GM12878 (cell line): ENCODE data around the gene MGST3. TPM values are rescaled to one million over a fixed set of nuclear protein-coding genes. Genes with fewer than 3 reads are reported as not detected.

Source experiments
- ATAC-seq: fragments of 200-7000 bp; cut with Tn5 transposase; 3 replicates; pipeline ENCODE4 v1.9.1; 2020; ENCODE audit warnings: mild to moderate bottlenecking, moderate library complexity
- BruUV-seq: library from RNA; stranded (reverse); fragments of 400-500 nt; replicated peaks from 2 replicates; lab custom pipeline; 2021; lab: Mats Ljungman, UMichigan
- CTCF ChIA-PET: fragments of 300-600 bp; sonication (Branson Sonifier 250); formaldehyde crosslinking; extraction: SDS; loops from one replicate; lab custom pipeline; 2021; ENCODE audit warnings: inconsistent platforms; lab: Yijun Ruan, JAX
- POLR2A ChIA-PET: fragments of 350-600 bp; formaldehyde crosslinking; extraction: SDS; loops from one replicate; lab custom pipeline; 2021; ENCODE audit warnings: inconsistent platforms; lab: Charles Lee
- RAD21 ChIA-PET: fragments of 300-600 bp; sonication (Branson Sonifier 250); formaldehyde crosslinking; loops from one replicate; lab custom pipeline; 2023; ENCODE audit warnings: antibody characterized with exemption; ENCODE audit not compliant: unreplicated experiment; lab: Charles Lee
- SMC1A ChIA-PET: fragments of 300-600 bp; sonication (Branson Sonifier 250); formaldehyde crosslinking; loops from one replicate; lab custom pipeline; 2023; ENCODE audit not compliant: unreplicated experiment, uncharacterized antibody; lab: Charles Lee
- DNase-seq: peaks from one replicate; pipeline ENCODE4 v3.0.0-alpha.2; 2011; ENCODE audit warnings: low read depth, low spot score
- FAIRE-seq: peaks from 3 replicates; lab custom pipeline; 2011; peaks lifted over from hg19 to GRCh38; lab: Jason Lieb, UNC
- H2AFZ ChIP-seq: 2 replicates; pipeline ENCODE4 v1.6.0; 2011; ENCODE audit warnings: low read depth, low read length, control low read depth; ENCODE audit not compliant: control insufficient read depth
- H3K27ac ChIP-seq: 2 replicates; pipeline ENCODE4 v1.5.1; 2011; ENCODE audit warnings: control low read depth; ENCODE audit not compliant: control insufficient read depth, insufficient read depth
- H3K27me3 ChIP-seq, 2 experiments: replicated peaks in 1 of 2; 2 replicates each; pipeline versions ENCODE4 v1.6.0 to v1.6.1; 2011; ENCODE audit warnings: low read length in 1 of 2; ENCODE audit not compliant: control insufficient read depth in 2 of 2, insufficient read depth in 2 of 2
- H3K36me3 ChIP-seq, 2 experiments: 2 replicates each; pipeline ENCODE4 v1.5.1; 2011; ENCODE audit warnings: low read length in 1 of 2; ENCODE audit not compliant: control insufficient read depth in 2 of 2, insufficient read depth in 2 of 2
- H3K4me1 ChIP-seq: 2 replicates; pipeline ENCODE4 v1.6.1; 2011; ENCODE audit warnings: mild to moderate bottlenecking, low read length, moderate library complexity, mixed read lengths; ENCODE audit not compliant: control insufficient read depth, insufficient read depth
- H3K4me2 ChIP-seq: 2 replicates; pipeline ENCODE4 v1.6.0; 2011; ENCODE audit warnings: control low read depth; ENCODE audit not compliant: control insufficient read depth, insufficient read depth
- H3K4me3 ChIP-seq: fragments of 200-600 bp; sonication (generic); 2 replicates; pipeline ENCODE4 v1.5.1; 2016
- H3K79me2 ChIP-seq: 2 replicates; pipeline ENCODE4 v1.6.0; 2011; ENCODE audit warnings: low read length; ENCODE audit not compliant: control insufficient read depth, insufficient read depth
- H3K9ac ChIP-seq: 2 replicates; pipeline ENCODE4 v1.8.0; 2011; ENCODE audit warnings: low read length, control low read depth, mixed read lengths; ENCODE audit not compliant: control insufficient read depth, insufficient read depth
- H3K9me3 ChIP-seq: replicated peaks from 3 replicates; pipeline ENCODE4 v1.5.1; 2011; ENCODE audit warnings: mild to moderate bottlenecking, low read length; ENCODE audit not compliant: control insufficient read depth, insufficient read depth
- H4K20me1 ChIP-seq: 2 replicates; pipeline ENCODE4 v1.6.0; 2011; ENCODE audit not compliant: control insufficient read depth, insufficient read depth
- CUX1 ChIP-seq: IDR thresholded peaks from 2 replicates; pipeline ENCODE4 v1.6.1; 2012; ENCODE audit warnings: improper control_type of control experiment, low read depth, low read length; ENCODE audit not compliant: insufficient replicate concordance
- DPF2 ChIP-seq: fragments of 450-650 bp; IDR thresholded peaks from 2 replicates; pipeline ENCODE4 v1.6.1; 2017; ENCODE audit warnings: mild to moderate bottlenecking
- NR2C1 ChIP-seq: fragments of 450-650 bp; IDR thresholded peaks from 2 replicates; pipeline ENCODE4 v1.6.1; 2017; ENCODE audit warnings: antibody characterized with exemption, mild to moderate bottlenecking, moderate library complexity
- PAX5 ChIP-seq: IDR thresholded peaks from 2 replicates; pipeline ENCODE4 v1.6.1; 2011; ENCODE audit warnings: low read depth, low read length, borderline replicate concordance
- SKIL ChIP-seq: fragments of 450-650 bp; IDR thresholded peaks from 2 replicates; pipeline ENCODE4 v1.6.1; 2017; ENCODE audit warnings: mild to moderate bottlenecking, low read depth, inconsistent platforms; ENCODE audit not compliant: poor library complexity, severe bottlenecking
- WGBS: methylation state at CpG from one replicate; pipeline ENCODE4 v1.1.6; 2016; ENCODE audit warnings: low lambda C conversion rate; ENCODE audit not compliant: insufficient replicate concordance, insufficient coverage; ENCODE audit errors: missing lambda C conversion rate; 5-methylcytosine and 5-hydroxymethylcytosine counted together
- in situ Hi-C: fragments of 300-500 bp; cut with MboI; formaldehyde crosslinking; loops from 9 replicates; pipeline ENCODE4 v1.14.3; 2018; ENCODE audit warnings: mixed read lengths
- intact Hi-C: fragments of 100-400 bp; cut with micrococcal nuclease; formaldehyde crosslinking; loops from one replicate; pipeline ENCODE4 v1.14.2; 2022; ENCODE audit not compliant: unreplicated experiment
- polyA plus RNA-seq, 11 experiments: library from polyadenylated mRNA; depleted of rRNA in 4 of 11; unstranded in 6 of 11; stranded (reverse) in 5 of 11; fragments of >200 nt; fragmentation: Nextera tagmentation in 4 of 11; fragmentation: Illumina TruSeq in 1 of 11; extraction: Ambion mirVana in 4 of 11; extraction: Trizol in 1 of 11; gene quantifications; 1 replicate in 1 of 11; 2 replicates in 10 of 11; pipeline versions ENCODE4 v1.2.1 to v1.2.3, GENCODE V29; 2011 to 2016; ENCODE audit warnings: inconsistent platforms in 2 of 11, missing spikeins in 2 of 11, low read depth in 1 of 11
- total RNA-seq, 4 experiments: library from RNA; depleted of rRNA in 3 of 4; stranded (reverse); fragments of >200 nt in 3 of 4; fragmentation: Illumina TruSeq in 1 of 4; extraction: Trizol in 1 of 4; gene quantifications; 2 replicates each; pipeline versions ENCODE4 v1.2.1 to v1.2.3, GENCODE V29; 2013 to 2021
- TF ChIP-seq, protein P1 (sequence below), 3 experiments: IDR thresholded peaks in 2 of 3; conservative IDR thresholded peaks in 1 of 3; 2 replicates each; pipeline ENCODE4 v1.5.1; 2011; ENCODE audit warnings: low read depth in 3 of 3, low read length in 3 of 3, mild to moderate bottlenecking in 3 of 3, control low read depth in 2 of 3, moderate library complexity in 2 of 3, inconsistent platforms in 1 of 3, mixed read lengths in 1 of 3; ENCODE audit not compliant: control insufficient read depth in 2 of 3, insufficient read depth in 1 of 3; ENCODE audit errors: extremely low read depth in 1 of 3
- TF ChIP-seq, protein P2 (sequence below): fragments of 150-350 bp; IDR thresholded peaks from 2 replicates; pipeline ENCODE4 v1.6.1; 2016; ENCODE audit warnings: low read depth, low read length

MGST3 gene
- total and polyA plus RNA-seq, 10 of the 15 experiments (the other 5 are each of a cell fraction or from before 2014, with no cell fraction given), result 37.3 to 145 (median 68.8) TPM

- TF ChIP-seq, protein P1, sequence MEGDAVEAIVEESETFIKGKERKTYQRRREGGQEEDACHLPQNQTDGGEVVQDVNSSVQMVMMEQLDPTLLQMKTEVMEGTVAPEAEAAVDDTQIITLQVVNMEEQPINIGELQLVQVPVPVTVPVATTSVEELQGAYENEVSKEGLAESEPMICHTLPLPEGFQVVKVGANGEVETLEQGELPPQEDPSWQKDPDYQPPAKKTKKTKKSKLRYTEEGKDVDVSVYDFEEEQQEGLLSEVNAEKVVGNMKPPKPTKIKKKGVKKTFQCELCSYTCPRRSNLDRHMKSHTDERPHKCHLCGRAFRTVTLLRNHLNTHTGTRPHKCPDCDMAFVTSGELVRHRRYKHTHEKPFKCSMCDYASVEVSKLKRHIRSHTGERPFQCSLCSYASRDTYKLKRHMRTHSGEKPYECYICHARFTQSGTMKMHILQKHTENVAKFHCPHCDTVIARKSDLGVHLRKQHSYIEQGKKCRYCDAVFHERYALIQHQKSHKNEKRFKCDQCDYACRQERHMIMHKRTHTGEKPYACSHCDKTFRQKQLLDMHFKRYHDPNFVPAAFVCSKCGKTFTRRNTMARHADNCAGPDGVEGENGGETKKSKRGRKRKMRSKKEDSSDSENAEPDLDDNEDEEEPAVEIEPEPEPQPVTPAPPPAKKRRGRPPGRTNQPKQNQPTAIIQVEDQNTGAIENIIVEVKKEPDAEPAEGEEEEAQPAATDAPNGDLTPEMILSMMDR (IDR thresholded peaks at IDR 0.05 in 2 of 3, conservative IDR thresholded peaks at IDR 0.05 in 1 of 3; ENCODE audit: control insufficient read depth in 2 of 3, extremely low read depth in 1 of 3, insufficient read depth in 1 of 3, low read depth in 3 of 3, low read length in 3 of 3), result no peak
- TF ChIP-seq PAX5, result no peak
Observed at GRCh38 chr1:165662186-165662585, 31.2 kb downstream of the MGST3 start (continued).

GRCh38 chr1:165666152-165666825 lies 35.3 kb downstream of the MGST3 start:
- SMC1A ChIA-PET, result interaction anchor here (0.6 to 1.5 kb wide), 3 partner anchors 9 to 219 kb away, joined by 3 to 4 read pairs (median 3); no protein-coding TSS in a partner anchor
- 90% methylated on average over 5 of the region's 5 CpGs for WGBS
- ATAC-seq (no peak), FAIRE-seq (no peak), DNase-seq (no peak)
- Histone ChIP-seq H3K9me3 (no peaks in the 10 kb centered on the region; the same call in 2 of the 3 replicates), H3K4me3 (no peak overlapping the region), H2AFZ (no peak overlapping the region), H3K36me3 (peaks cover 12 to 51% of the 10 kb centered on the region in 2 experiments), H4K20me1 (no peaks in the 10 kb centered on the region), H3K79me2 (no peaks in the 10 kb centered on the region), H3K27me3 (no peaks in the 10 kb centered on the region), H3K4me1 (no peaks in the 10 kb centered on the region), H3K4me2 (no peak overlapping the region), H3K27ac (no peak overlapping the region), H3K9ac (no peak overlapping the region)
- BruUV-seq, result no TSS peak
- in situ Hi-C loops (no loop called here), intact Hi-C loops (no loop called here)
- RAD21 ChIA-PET, result no interaction called here
- POLR2A ChIA-PET, result no interaction called here
- CTCF ChIA-PET, result no interaction called here
- TF ChIP-seq CUX1 (no peak), SKIL (no peak), DPF2 (no peak), NR2C1 (no peak)
- TF ChIP-seq, protein P2, sequence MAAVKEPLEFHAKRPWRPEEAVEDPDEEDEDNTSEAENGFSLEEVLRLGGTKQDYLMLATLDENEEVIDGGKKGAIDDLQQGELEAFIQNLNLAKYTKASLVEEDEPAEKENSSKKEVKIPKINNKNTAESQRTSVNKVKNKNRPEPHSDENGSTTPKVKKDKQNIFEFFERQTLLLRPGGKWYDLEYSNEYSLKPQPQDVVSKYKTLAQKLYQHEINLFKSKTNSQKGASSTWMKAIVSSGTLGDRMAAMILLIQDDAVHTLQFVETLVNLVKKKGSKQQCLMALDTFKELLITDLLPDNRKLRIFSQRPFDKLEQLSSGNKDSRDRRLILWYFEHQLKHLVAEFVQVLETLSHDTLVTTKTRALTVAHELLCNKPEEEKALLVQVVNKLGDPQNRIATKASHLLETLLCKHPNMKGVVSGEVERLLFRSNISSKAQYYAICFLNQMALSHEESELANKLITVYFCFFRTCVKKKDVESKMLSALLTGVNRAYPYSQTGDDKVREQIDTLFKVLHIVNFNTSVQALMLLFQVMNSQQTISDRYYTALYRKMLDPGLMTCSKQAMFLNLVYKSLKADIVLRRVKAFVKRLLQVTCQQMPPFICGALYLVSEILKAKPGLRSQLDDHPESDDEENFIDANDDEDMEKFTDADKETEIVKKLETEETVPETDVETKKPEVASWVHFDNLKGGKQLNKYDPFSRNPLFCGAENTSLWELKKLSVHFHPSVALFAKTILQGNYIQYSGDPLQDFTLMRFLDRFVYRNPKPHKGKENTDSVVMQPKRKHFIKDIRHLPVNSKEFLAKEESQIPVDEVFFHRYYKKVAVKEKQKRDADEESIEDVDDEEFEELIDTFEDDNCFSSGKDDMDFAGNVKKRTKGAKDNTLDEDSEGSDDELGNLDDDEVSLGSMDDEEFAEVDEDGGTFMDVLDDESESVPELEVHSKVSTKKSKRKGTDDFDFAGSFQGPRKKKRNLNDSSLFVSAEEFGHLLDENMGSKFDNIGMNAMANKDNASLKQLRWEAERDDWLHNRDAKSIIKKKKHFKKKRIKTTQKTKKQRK, result no peak
